ENCODE measurements around the gene HNRNPL. TPM values are rescaled to one million over a fixed set of nuclear protein-coding genes. Genes with fewer than 3 reads are reported as not detected.

The HNRNPL gene
- 368 and 443 TPM in 2 replicates for total RNA-seq (2021)
- Bru-seq, nascent RNA: percentile 98 among the genes with signal in this experiment
- percentile 98 among the genes with signal in this experiment for BruChase-seq, experiment 1, labeled RNA remaining after a 2-hour chase
- percentile 99 among the genes with signal in this experiment for BruChase-seq, experiment 2, labeled RNA remaining after a 6-hour chase
- long read RNA-seq, transcript HNRNPL-206 (6 exons, 3,094 nt): minor isoform, 7 of 178 reads
- long read RNA-seq, transcript HNRNPL-201 (13 exons, 2,471 nt): major isoform, 92 of 178 reads
- long read RNA-seq, partial matches to known transcripts: 42 of 178 reads
- long read RNA-seq, other reads (novel, unspliced or antisense): 31 of 178 reads

GRCh38 chr19:38849860-38850435 lies at the start of gene HNRNPL:
TSS of gene HNRNPL (minus strand) at chr19:38849986. CDS start at chr19:38849966, 20 bp downstream.
- TF ChIP-seq EZH2 (IDR thresholded peaks at IDR 0.05; ENCODE audit: low read depth) (no peak), CTCF (conservative IDR thresholded peaks at IDR 0.05) (peak; percentile 63)
- CTCF ChIA-PET: interaction anchor here (0.7 to 0.9 kb wide), 3 partner anchors 38 to 216 kb away, joined by 3 to 7 read pairs (median 4); no protein-coding TSS in a partner anchor

GRCh38 chr19:38898788-38899446 lies 49.1 kb upstream of the HNRNPL start:
- intact Hi-C loops (cut with micrococcal nuclease; ENCODE audit: unreplicated experiment): loop anchor here (1.0 kb wide), 2 partner anchors 49 to 262 kb away; no protein-coding TSS in a partner anchor
- 0 out of 2 replicates have a peak, but pooled peaks cover 3% of the 10 kb centered on the region for H3K9me3 ChIP-seq (ENCODE audit: insufficient read depth, low read depth)
- peaks cover 24% of the 10 kb centered on the region for H3K79me2 ChIP-seq (ENCODE audit: low read depth)
- H3K27me3 ChIP-seq (ENCODE audit: insufficient read depth, low read depth): no peaks in the 10 kb centered on the region
- TF ChIP-seq EZH2 (IDR thresholded peaks at IDR 0.05; ENCODE audit: low read depth): no peak
- peak overlapping the region; percentile 84 for H3K4me2 ChIP-seq
- ChIA-PET POLR2A (ENCODE audit: unreplicated experiment) (no interaction called here), CTCF (no interaction called here)
- H3K9me2 ChIP-seq (ENCODE audit: insufficient read depth): no peaks in the 10 kb centered on the region
- no peaks in the 10 kb centered on the region for H3K36me3 ChIP-seq (ENCODE audit: low read depth)
- no TSS peak for BruUV-seq (replicated peaks)
- peak overlapping the region; percentile 73 for H3K4me3 ChIP-seq
- H3K4me1 ChIP-seq (replicated peaks; ENCODE audit: insufficient read depth): peaks cover 16% of the 10 kb centered on the region
- H4K20me1 ChIP-seq (ENCODE audit: insufficient read depth): no peaks in the 10 kb centered on the region
- no peak for DNase-seq
- peak overlapping the region; percentile 92 for H2AFZ ChIP-seq
- H3F3A ChIP-seq (ENCODE audit: insufficient read depth, low read depth): no peaks in the 10 kb centered on the region
- no peak overlapping the region for H3K27ac ChIP-seq

More at GRCh38 chr19:38849860-38850435, at the start of gene HNRNPL:
- Histone ChIP-seq H3K9me3 (ENCODE audit: insufficient read depth, low read depth) (no peaks in the 10 kb centered on the region), H3K36me3 (ENCODE audit: low read depth) (peaks cover 22% of the 10 kb centered on the region), H3K4me3 (peak within 1 kb of the TSS; percentile 79), H3K79me2 (ENCODE audit: low read depth) (peaks cover 54% of the 10 kb centered on the region), H3K4me2 (peak within 1 kb of the TSS; percentile 99), H2AFZ (0 out of 2 replicates have a peak within 1 kb of the TSS, but pooled peaks have one; percentile 66), H4K20me1 (ENCODE audit: insufficient read depth) (peaks cover 40% of the 10 kb centered on the region), H3K9me2 (ENCODE audit: insufficient read depth) (no peaks in the 10 kb centered on the region), H3K27me3 (ENCODE audit: insufficient read depth, low read depth) (no peaks in the 10 kb centered on the region), H3K27ac (peak within 1 kb of the TSS; percentile 93), H3F3A (ENCODE audit: insufficient read depth, low read depth) (peaks cover 57% of the 10 kb centered on the region), H3K4me1 (replicated peaks; ENCODE audit: insufficient read depth) (peaks cover 35% of the 10 kb centered on the region)
- intact Hi-C loops (cut with micrococcal nuclease; ENCODE audit: unreplicated experiment): loop anchor here (1.0 to 5.0 kb wide), 7 partner anchors 15 to 213 kb away; partner anchors contain the start of genes ECH1, MRPS12, NFKBIB and SARS2
- POLR2A ChIA-PET (ENCODE audit: unreplicated experiment): interaction anchor here (0.7 kb wide), 2 partner anchors 125 to 213 kb away, joined by 4 to 9 read pairs; no protein-coding TSS in a partner anchor
- BruUV-seq (replicated peaks): no TSS peak
- DNase-seq: peak; percentile 99

- ChIA-PET CTCF (no interaction called here), POLR2A (ENCODE audit: unreplicated experiment) (no interaction called here)
- no peaks in the 10 kb centered on the region for H3K9me2 ChIP-seq (ENCODE audit: insufficient read depth)
- H3K27me3 ChIP-seq (ENCODE audit: insufficient read depth, low read depth): no peaks in the 10 kb centered on the region
- 0 out of 2 replicates have a peak, but pooled peaks cover under 1% of the 10 kb centered on the region for H3K79me2 ChIP-seq (ENCODE audit: low read depth)
- no TSS peak for BruUV-seq (replicated peaks)
- DNase-seq: no peak
- no peak overlapping the region for H3K4me3 ChIP-seq
- H3K27ac ChIP-seq: no peak overlapping the region
- no peaks in the 10 kb centered on the region for H4K20me1 ChIP-seq (ENCODE audit: insufficient read depth)
- H3K4me1 ChIP-seq (replicated peaks; ENCODE audit: insufficient read depth): peaks cover 7% of the 10 kb centered on the region; the same call in 1 of the 2 replicates
- no peak overlapping the region for H3K4me2 ChIP-seq
- no peaks in the 10 kb centered on the region for H3K9me3 ChIP-seq (ENCODE audit: insufficient read depth, low read depth)
- no peak overlapping the region for H2AFZ ChIP-seq
- H3F3A ChIP-seq (ENCODE audit: insufficient read depth, low read depth): no peaks in the 10 kb centered on the region; the same call in 1 of the 2 replicates
- intact Hi-C loops (cut with micrococcal nuclease; ENCODE audit: unreplicated experiment): no loop called here
- no peaks in the 10 kb centered on the region for H3K36me3 ChIP-seq (ENCODE audit: low read depth)
- TF ChIP-seq CTCF (conservative IDR thresholded peaks at IDR 0.05) (no peak), EZH2 (IDR thresholded peaks at IDR 0.05; ENCODE audit: low read depth) (no peak)
Measured at GRCh38 chr19:38894968-38895367, 45.2 kb upstream of the HNRNPL start.

Data from PC-9 (cell line).